ENCODE results near the gene GRAMD1B. TPM values are rescaled to one million over a fixed set of nuclear protein-coding genes. Genes with fewer than 3 reads are reported as not detected.

The GRAMD1B gene
- total RNA-seq, 6 experiments from 2014 or later = 1.0 to 2.0 (median 1.5) TPM

GRCh38 chr11:123628936-123629683 lies 199.0 kb downstream of the GRAMD1B start:
- H3K4me3 ChIP-seq = no peak overlapping the region
- TF ChIP-seq CTCF (IDR thresholded peaks at IDR 0.05) (no peak), POLR2A (IDR thresholded peaks at IDR 0.05) (no peak)
- ATAC-seq = peak; percentile 43 to 78 (median 54)
- no peak overlapping the region for H3K27ac ChIP-seq
- no peaks in the 10 kb centered on the region for H3K4me1 ChIP-seq
- WGBS (ENCODE audit: insufficient coverage, low coverage, low lambda C conversion rate, missing lambda C conversion rate) = 53% methylated on average over 10 of the region's 10 CpGs
- H3K27me3 ChIP-seq = no peaks in the 10 kb centered on the region
- H3K36me3 ChIP-seq = no peaks in the 10 kb centered on the region
- intact Hi-C loops (cut with DNase I) = no loop called here
- peak in 2 of 3 donors; percentile 55 to 67 for DNase-seq
- no peaks in the 10 kb centered on the region for H3K9me3 ChIP-seq

GRCh38 chr11:123630126-123630608 lies 200.1 kb downstream of the GRAMD1B start:
- no peak for ATAC-seq
- Histone ChIP-seq H3K4me3 (no peak overlapping the region), H3K9me3 (no peaks in the 10 kb centered on the region), H3K27me3 (no peaks in the 10 kb centered on the region), H3K4me1 (no peaks in the 10 kb centered on the region), H3K27ac (no peak overlapping the region), H3K36me3 (no peaks in the 10 kb centered on the region)
- no peak for DNase-seq
- WGBS (ENCODE audit: insufficient coverage, low coverage, low lambda C conversion rate, missing lambda C conversion rate) = 33% methylated on average over 3 of the region's 3 CpGs
- TF ChIP-seq CTCF (IDR thresholded peaks at IDR 0.05) (no peak), POLR2A (IDR thresholded peaks at IDR 0.05) (no peak)
- intact Hi-C loops (cut with DNase I) = no loop called here

- intact Hi-C loops (cut with DNase I) = no loop called here
- ATAC-seq (no peak), DNase-seq (no peak)
- Histone ChIP-seq H3K9me3 (no peaks in the 10 kb centered on the region), H3K4me1 (no peaks in the 10 kb centered on the region), H3K36me3 (no peaks in the 10 kb centered on the region), H3K27ac (no peak overlapping the region), H3K27me3 (no peaks in the 10 kb centered on the region), H3K4me3 (no peak overlapping the region)
- WGBS (ENCODE audit: insufficient coverage, low coverage, low lambda C conversion rate, missing lambda C conversion rate) = 65% methylated on average over 5 of the region's 5 CpGs
- no peak for TF ChIP-seq POLR2A (IDR thresholded peaks at IDR 0.05)
- no peak for TF ChIP-seq CTCF (IDR thresholded peaks at IDR 0.05)
Measured at GRCh38 chr11:123640029-123640428, 210.0 kb downstream of the GRAMD1B start.

GRCh38 chr11:123640677-123641494 lies 210.8 kb downstream of the GRAMD1B start:
- H3K9me3 ChIP-seq = no peaks in the 10 kb centered on the region
- H3K27ac ChIP-seq = no peak overlapping the region
- H3K4me3 ChIP-seq = no peak overlapping the region
- H3K4me1 ChIP-seq = no peaks in the 10 kb centered on the region
- intact Hi-C loops (cut with DNase I) = no loop called here
- H3K36me3 ChIP-seq = no peaks in the 10 kb centered on the region
- TF ChIP-seq POLR2A (IDR thresholded peaks at IDR 0.05) (no peak), CTCF (IDR thresholded peaks at IDR 0.05) (peak; percentile 31 to 61 (median 56))
- DNase-seq = peak in 1 of 3 donors; percentile 28
- ATAC-seq = peak; percentile 66 to 78 (median 76)
- H3K27me3 ChIP-seq = no peaks in the 10 kb centered on the region
- WGBS (ENCODE audit: insufficient coverage, low coverage, low lambda C conversion rate, missing lambda C conversion rate) = 19% methylated on average over 20 of the region's 22 CpGs
